HCEC 1CT (cell line): ENCODE measurements around the gene GRIN3B.

Experiments used
- DNase-seq: peaks from one replicate; pipeline ENCODE4 v3.0.0-alpha.2; 2017

GRIN3B gene

GRCh38 chr19:966485-967088 lies 33.6 kb upstream of the GRIN3B start:
- no peak for DNase-seq

- DNase-seq: no peak
Observed at GRCh38 chr19:970695-971094, 29.5 kb upstream of the GRIN3B start.

GRCh38 chr19:971795-972194 lies 28.4 kb upstream of the GRIN3B start:
- DNase-seq: no peak

GRCh38 chr19:972281-972680 lies 27.9 kb upstream of the GRIN3B start:
- no peak for DNase-seq

GRCh38 chr19:973726-974563 lies 26.3 kb upstream of the GRIN3B start:
- DNase-seq: no peak

GRCh38 chr19:974564-975257 lies 25.5 kb upstream of the GRIN3B start:
- no peak for DNase-seq

GRCh38 chr19:976476-976875 lies 23.7 kb upstream of the GRIN3B start:
- no peak for DNase-seq

GRCh38 chr19:977058-977464 lies 23.2 kb upstream of the GRIN3B start:
- DNase-seq: no peak

GRCh38 chr19:979318-979741 lies 20.9 kb upstream of the GRIN3B start:
- DNase-seq: no peak

- no peak for DNase-seq
Observed at GRCh38 chr19:980133-980998, 19.9 kb upstream of the GRIN3B start.

- peak; percentile 37 for DNase-seq
Observed at GRCh38 chr19:982567-983170, 17.6 kb upstream of the GRIN3B start.

GRCh38 chr19:984165-984967 lies 15.9 kb upstream of the GRIN3B start, which contains the start of gene WDR18:
WDR18 (plus strand) TSS chr19:984345; CDS start chr19:984354, 9 bp downstream.
- peak; percentile 75 for DNase-seq

GRCh38 chr19:986083-986482 lies 14.1 kb upstream of the GRIN3B start:
- DNase-seq: no peak

GRCh38 chr19:988081-988480 lies 12.1 kb upstream of the GRIN3B start:
- DNase-seq: no peak

- DNase-seq: no peak
Observed at GRCh38 chr19:988510-988909, 11.7 kb upstream of the GRIN3B start.

GRCh38 chr19:989381-990081 lies 10.7 kb upstream of the GRIN3B start:
- DNase-seq: no peak

- no peak for DNase-seq
Observed at GRCh38 chr19:990119-990571, 10.1 kb upstream of the GRIN3B start.

- no peak for DNase-seq
Observed at GRCh38 chr19:990746-991145, 9.5 kb upstream of the GRIN3B start.

GRCh38 chr19:991174-991931 lies 8.9 kb upstream of the GRIN3B start:
- peak; percentile 43 for DNase-seq
